Right renal cortex interstitium (tissue), 3 donors: ENCODE data around the gene ZDHHC19. TPM values are rescaled to one million over a fixed set of nuclear protein-coding genes. Genes with fewer than 3 reads are reported as not detected.
"Not testable (repeated sequence)": the region's sequence is repeated elsewhere in the genome, so short reads cannot be mapped to it uniquely, and the experiment has no call there.

Experiments used
- DNase-seq, 3 donors: peaks; one replicate each; pipeline ENCODE4 v3.0.0-alpha.2; 2013; ENCODE audit warnings: low read depth in 3 of 3, low spot score in 2 of 3
- polyA plus RNA-seq, 3 donors: library from polyadenylated mRNA; unstranded; fragments of 120-200 nt; gene quantifications; one replicate each; pipeline ENCODE4 v1.2.1, GENCODE V29; 2013; ENCODE audit not compliant: insufficient read length in 3 of 3

The ZDHHC19 gene
- polyA plus RNA-seq, 3 donors: 0.38 TPM; not detected in 2

DNA sequence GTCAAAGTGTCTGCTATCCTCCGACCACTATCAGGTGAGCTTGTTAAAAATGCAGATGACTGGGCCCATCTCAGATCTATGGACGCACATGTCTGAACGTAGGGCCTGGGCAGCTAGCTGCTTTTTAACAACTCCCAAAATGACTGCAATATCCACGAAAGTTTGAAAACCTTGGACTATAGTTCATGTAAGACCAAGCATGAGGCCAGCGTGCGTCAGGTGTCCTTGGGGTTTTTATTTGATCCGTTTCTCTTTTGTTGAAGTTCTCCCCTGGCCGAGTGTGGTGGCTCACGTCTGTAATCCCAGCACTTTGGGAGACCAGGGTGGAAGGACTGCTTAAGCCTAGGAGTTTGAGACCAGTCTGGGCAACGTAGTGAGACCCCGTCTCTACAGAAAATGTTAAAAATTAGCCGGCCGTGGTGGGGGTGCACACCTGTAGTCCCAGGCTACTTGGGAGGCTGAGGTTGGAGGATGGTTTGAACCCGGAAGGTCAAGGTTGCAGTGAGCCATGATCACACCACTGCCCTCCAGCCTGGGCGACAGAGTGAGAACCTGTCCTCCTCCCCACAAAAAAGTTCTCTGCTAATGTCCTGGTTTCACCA, 14.7 kb upstream of the ZDHHC19 start:
- DNase-seq: no peak

DNA sequence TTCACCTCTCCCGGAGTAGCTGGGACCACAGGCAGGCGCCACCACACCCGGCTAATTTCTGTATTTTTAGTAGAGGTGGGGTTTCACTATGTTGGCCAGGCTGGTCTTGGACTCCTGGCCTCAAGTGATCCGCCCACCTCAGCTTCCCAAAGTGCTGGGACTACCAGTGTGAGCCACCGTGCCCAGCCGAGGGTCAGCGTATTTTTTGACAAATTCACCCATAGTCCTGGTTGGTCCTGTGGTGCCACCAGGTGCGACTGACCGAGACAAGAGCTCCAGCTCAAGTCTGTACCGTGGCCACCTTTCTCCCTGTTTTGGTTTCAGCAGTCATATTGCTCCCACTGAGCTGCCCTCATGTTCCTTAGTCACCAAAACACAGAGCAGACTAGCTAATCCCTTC, 13.9 kb upstream of the ZDHHC19 start:
- no peak for DNase-seq

DNA sequence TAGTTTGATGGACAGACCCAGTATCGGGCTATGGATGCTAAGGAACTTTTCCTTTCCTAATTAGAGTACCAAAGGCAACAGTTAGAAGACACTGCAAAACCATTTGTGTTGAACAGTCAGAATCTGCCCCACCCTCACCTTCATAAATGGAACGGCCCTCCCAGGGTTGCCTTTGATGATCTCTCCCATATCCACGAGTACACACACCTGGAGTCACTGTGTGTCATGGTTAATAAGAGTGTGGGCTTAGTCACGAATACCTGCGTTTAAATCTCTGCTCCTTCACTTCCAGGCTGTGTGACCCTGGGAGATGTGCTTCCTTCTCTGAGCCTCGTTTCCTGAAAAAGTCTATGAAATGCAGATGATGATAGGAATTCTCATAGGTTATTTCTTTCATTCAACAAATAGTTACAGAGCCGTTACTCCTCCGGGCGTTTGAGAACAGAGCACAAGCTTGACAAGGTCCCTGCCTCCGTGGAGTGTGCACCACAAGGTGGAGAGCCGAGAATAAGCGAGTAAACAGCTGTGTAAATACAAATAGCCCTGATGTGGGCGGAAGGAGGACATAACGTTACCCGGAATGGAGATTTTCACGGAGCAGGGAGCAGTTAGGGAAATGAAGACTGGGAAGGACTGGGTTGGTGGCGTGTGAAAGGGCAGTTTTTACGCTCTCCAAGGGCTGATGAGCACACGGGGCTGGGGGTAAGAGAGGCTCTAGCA, 11.8 kb upstream of the ZDHHC19 start:
- DNase-seq: no peak

DNA sequence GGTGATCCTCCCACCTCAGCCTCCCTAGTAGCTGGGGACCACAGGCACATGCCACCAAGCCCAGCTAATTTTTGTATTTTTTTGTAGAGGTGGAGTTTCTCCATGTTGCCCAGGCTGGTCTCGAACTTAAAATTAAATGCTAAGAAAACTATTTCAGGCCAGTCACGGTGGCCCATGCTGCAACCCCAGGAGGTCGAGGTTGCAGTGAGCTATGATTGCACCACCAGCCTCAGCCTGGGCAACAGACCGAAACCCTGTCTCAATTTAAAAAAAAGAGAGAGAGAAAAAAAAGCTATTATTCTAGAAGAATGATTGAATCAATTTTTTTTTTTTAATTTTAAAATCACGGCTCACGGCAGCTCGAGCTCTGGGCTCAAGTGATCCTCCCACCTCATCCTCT, 9.8 kb upstream of the ZDHHC19 start:
- no peak for DNase-seq

DNA sequence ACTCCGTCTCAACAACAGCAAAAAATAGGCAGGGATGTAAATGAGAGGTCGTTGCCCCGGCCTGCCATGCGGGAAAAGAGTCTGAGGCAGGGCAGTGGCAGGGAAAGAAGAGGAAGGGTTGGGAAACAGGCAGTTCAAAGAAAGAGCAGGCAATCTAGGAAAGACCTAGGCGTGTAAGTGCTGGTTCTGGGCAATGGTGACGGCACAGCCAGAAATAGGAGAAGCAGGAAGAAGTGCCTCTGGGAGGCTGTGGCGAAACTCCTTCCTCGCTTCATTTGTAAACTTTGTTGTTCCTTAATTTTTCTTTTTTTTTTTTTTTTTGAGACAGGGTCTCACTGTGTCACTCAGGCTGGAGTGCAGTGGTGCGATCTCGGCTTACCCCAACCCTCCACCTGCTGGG, 9.4 kb upstream of the ZDHHC19 start:
- no peak for DNase-seq

DNA sequence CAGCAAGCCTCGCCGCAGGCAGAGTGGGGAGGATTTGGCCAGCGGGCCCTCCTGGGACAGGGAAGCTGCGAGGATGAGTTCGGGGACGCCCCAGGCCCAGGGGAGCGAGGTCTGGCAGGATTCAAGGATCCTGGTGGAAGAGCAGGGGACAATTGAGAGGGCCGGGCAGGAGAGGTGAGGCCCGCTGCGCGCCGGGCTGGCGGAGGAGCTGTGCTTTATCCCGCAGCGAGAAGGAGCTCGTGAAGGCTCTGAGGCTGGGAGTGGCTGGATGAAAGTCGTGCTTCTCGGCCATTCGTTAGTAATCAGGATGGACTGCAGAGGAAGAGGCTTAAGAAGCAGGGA, 8.7 kb upstream of the ZDHHC19 start:
- no peak for DNase-seq

DNA sequence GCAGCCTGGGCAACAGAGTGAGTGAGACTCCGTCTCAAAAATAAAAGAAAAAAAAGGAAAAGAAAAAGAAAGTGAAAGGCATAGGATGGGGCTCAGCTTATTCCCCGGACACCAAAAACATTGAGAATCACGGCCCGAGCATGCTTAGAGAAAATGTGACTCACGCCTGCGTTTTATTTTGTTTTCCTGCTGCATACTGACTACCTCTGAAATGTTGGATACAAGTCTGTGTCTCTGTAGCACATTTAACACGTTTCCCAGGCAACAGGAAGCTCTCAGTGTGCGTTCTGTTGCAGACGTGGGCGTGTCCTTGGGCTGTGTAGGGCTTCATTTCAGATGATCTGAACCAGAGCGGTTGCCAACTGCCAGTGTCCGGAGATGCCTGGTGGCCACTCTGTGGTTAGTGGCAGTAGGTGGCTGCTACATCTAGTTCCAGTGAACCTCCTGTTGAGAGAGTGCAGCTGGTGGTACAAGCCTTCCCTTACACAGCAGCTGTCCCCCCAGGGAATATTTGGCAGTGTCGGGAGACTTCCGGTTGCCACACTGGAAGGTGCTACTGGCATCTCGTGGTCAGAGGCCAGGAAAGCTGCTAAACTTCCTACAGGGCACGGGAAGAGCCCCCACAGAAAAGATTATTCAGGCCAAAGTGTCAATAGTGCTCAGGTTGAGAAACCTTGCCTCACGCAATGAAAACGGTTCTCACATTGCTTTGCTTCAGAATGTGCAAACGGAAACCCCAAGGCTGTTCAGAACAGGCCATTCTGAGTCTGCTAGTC, 8.2 kb upstream of the ZDHHC19 start:
- DNase-seq: no peak

DNA sequence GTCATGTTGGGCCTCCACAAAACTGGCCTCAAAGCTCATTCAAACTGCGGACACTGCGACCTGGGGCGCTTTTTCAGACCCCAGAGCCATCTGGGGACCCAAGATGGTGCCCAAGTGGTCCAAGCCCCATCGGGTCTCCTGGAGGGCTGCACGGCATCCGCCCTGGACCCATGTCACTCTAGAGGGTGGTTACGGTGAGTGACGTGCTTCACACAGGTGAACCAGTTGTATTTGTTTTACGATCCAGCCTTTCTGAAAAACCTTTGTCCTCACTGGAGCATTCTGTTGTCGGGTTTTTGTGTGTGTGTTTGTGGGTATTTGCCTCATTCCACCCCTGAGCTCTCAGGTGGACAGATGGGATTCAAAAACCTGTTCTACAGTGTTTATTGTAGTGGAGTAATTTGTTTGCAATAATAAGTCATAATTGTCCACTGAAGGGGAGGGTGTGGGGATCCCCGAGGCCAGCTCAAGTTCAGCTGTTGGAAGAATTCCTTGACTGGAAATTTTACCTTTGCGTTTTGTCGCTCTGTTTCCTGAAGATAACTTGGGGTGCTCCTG, 7.0 kb upstream of the ZDHHC19 start:
- no peak for DNase-seq

DNA sequence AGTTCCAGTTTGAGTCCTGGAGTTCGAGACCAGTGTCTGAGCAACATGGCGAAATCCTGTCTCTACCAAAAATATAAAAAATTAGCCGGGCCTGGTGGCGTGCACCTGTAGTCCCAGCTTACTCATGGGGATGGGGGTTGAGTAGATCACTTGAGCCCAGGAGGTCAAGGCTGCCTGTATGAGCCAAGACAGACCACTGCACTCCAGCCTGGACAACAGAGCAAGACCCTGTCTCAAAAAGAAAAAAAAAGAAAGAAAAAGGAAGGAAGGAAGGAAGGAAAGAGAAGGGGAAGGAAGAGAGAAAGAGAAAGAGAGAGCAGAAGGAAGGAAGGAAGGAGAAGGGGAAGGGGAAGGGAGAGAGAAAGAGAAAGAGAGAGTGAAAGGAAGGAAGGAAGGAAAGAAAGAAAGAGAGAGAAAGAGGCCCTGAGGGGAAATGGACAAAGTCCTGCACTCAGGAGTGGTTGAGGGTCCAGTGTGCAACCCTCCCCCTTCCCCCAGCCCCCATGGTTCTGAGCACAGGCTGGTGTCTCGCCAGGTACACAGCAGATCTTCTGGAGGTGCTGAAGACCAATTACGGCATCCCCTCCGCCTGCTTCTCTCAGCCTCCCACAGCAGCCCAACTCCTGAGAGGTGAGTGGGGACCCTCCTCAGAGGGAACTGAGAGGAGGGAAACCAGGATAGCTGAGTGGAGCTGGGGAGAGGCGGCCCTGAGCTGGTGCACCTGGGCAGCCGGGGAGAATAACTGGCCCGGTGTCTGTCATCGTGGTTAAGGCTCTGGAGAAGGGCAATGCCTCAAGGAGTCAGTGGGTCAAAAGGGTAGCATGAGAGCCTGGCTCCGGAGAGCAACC, 6.3 kb upstream of the ZDHHC19 start:
- DNase-seq: no peak

DNA sequence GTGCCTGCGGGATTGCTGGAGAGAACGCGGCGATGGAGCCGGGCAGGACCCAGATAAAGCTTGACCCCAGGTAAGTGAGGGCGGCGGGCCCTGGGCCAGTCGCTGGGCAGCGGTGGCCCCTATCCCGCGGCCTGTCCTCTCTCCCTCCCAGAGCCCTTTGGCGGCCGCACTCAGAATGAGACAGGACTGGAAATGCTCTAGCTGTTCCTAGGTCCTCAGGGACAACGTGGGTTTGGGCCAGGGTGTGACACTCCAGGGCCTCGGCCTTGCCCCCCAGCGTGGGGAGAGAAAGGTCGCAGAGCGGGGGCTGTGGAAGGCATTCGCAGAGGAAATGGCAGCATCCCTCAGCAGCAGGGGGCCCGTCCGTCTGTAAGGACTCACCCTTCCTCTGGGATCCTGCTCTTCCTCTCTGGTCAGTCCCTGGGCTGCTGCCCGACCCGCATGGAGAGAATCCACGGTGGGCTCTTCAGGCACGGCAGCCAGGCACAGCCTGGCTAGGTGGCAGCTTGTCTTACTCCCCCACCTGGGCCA, 5.5 kb upstream of the ZDHHC19 start:
- no peak for DNase-seq

DNA sequence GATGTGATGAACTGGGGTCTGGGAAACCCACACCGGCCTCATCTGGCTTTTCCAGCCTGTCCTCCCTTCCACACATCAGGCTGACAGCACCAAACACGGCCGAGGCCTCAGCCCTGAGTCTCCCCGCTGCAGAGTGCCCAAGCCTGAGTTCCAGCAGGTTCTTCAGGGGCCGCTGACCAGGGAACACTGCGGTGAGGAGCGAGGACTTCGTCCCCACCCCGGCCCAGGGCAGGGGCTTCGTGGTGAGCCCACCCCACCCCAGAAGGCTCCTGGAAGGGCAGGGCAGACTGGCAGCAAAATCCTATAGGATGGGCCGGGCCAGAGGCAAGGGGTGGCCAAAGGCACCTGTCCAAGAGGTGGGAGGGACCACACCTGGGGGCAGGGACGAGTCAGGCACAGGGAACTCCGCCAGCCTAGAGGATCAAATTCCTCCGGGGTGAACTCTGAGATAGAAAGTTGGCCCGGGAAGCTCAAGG, 4.9 kb upstream of the ZDHHC19 start, which contains the start of gene SLC51A:
TSS of gene SLC51A (plus strand) at position 446 of the 476 bp plus-strand sequence. CDS start 179 bp downstream, outside the sequence.
- DNase-seq: no peak

DNA sequence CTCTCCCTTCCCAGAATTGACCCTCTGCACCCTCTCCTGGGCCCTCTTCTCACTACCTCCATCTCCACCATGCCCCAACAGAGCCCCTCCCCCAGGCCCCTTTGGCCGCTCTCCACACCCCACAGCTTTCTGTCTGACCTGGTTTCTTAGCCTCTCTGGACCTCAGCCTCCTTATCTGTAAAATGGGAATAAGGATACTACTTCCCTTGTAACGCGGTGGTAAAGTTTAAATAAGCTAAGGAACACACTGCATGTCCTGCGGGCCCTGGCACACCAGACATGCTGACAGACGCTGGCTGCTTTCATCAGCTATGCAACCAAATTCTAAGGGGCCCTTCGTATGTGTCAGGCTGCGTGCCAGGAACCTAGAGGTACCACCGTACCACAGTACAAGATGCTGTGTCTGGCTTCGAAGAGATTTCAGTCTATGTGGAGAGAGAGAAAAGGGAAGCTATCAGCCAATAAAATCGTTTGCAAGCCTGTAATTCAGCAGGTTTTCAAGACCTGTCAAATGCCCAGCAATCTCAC, 4.4 kb upstream of the ZDHHC19 start:
- DNase-seq: no peak

DNA sequence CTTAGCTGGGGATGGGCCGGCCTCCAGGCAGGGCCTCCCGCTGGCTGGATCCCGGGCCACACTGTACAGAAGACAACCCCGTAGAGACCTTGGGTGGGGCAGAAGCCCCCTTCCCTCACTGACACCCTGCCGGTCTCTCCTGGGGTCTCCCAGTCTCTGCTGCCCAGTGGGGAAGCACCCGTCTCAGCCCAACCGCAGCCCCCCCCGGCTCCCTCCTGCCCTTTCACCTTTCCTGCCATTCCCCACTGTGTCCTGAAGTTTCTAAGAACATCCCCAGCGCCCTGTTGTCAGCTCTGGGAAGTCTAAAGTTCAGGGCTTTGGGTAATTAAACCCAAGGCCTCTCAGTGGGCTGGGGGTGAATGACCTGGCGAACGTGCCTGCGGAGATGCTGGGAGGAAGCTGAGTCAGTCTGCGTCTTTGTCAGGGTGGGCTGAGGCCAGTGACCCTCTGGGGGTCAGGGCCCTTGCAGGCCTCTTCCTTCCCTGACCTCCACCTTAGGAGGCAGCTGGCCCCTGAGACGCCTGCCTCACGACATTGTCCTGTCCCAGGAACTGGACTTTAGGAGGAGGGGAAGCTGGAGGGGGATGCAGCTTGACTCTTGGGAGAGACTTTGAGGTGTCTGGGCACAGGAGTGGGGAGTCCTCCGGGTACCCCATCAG, 3.7 kb upstream of the ZDHHC19 start:
- no peak for DNase-seq

DNA sequence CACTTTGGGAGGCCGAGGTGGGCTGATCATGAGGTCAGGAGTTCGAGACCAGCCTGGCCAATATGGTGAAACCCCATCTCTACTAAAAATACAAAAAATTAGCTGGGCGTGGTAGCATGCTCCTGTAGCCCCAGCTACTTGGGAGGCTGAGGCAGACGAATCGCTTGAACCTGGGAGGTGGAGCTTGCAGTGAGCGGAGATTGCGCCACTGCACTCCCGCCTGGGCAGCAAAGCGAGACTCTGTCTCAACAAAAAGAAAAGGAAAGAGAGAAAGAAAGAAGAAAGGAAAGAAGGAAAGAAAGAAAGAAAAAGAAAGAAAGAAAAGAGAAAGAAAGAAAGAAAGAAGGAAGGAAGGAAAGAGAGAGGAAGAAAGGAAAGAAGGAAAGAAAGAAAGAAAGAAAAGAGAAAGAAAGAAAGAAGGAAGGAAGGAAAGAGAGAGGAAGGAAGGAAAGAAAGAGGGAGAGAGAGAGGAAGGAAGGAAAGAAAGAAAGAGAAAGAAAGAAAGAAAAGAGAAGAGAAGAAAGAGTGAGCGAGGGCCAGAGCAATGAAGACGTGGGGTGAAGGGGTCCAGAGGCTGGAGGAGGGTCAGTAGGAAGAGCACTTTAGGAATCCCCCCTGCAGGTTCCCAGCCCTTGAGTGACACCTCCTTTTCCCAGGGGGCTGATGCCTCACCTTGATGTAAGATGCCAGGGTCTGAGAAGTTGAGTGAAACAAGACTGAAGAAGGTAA, 1.1 kb downstream of the ZDHHC19 start:
- DNase-seq: not testable (repeated sequence)

DNA sequence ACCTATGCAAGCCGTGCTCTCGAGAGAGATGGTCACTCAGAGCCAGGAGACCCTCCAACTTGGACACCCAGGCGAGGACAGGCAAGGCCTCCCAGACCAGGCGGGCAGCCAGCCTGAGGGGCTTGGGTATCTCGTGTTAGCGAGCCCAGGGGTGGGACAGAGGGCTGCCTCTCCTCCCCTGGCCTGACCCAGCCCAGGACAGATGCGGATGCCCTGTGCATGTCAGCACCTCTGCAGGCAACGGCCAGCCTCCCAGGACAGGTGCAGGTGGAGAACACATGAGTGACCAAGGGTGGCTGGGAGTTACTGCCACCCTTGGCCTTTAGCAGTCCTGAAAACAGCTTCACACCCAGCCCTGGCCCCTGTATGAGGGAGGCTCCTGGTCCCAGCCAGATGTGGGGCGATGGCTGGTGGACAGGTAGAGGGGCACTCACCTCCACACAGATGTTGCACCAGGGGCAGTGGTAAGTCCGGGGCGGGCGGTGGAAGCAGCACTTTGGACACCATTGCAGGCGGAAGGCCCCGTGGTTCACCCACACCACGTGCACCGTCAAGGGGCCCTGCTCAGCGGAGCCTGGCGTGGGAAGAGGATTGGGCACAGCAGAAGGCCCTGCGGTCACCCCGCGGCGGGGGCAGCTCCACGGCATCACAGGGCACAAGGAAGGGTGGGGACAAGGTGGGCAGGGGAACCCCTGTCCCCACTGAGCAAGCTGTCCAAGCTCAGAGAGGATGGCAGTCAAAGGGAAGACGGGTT, 2.1 kb downstream of the ZDHHC19 start:
- DNase-seq: no peak

DNA sequence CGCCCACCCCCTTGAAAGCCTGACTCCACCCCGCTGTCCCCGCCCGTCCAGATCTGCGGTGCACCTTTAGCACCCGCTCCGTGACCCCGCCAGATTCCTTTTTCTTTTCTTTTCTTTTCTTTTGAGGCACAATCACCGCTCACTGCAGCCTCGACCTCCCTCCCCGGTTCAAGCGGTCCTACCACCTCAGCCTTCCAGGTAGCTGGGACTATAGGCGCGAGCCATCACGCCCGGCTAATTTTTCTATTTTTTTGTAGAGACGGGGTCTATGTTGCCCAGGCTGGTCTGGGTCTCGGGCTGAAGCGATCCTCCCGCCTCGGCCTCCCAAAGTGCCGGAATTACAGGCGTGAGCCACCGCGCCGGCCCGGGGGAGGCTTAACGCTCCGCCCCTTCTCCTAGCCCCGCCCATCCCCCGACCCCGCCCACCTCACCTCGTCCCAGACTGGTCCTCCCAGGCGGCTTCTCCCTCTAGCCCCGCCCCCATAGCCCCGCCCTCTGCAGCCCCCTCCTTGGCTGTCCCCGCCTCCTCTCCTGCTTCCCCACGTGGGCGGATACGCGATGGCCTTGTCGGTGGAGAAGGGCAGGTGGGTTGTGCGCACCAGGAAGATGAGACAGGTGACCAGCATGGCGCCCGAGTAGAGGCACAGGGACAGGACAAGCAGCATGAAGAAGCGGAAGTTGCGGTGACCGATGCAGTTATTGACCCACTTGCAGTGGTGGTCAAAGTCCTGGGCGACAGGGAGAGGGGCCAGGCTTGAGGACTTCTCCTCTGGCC, 3.2 kb downstream of the ZDHHC19 start:
- DNase-seq: no peak

DNA sequence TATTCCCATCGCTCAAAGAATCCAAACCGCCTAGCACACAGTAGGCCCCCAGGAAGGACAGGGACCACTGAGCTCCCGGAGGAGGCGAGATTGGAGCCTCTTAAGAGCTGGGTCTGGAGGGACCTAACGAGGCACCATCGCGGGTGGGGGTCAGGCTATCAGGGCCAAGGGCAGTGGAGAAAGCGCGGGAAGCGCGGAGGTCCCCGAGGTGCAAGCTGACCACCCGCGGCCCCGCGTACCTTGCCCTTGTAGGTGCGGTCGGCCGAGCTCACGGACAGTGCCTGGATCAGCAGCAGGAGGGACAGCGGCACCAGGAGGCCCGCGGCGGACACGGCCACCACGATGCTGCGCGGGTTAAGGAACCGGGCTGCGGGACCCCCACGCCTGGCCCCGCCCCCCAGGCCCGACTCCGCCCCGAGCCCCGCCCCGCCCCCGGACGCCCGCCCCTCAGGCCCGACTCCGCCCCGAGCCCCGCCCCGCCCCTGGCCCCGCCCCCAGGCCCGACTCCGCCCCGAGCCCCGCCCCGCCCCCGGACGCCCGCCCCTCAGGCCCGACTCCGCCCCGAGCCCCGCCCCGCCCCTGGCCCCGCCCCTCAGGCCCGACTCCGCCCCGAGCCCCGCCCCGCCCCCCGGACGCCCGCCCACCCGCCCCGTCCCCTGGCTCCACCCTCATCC, 3.9 kb downstream of the ZDHHC19 start:
- DNase-seq: no peak
